NCI-H526 treated with DMSO at 0.1 percent for 48 hours (cell line): ENCODE measurements around the gene NGFR.
"Not testable (repeated sequence)": the region's sequence is repeated elsewhere in the genome, so short reads cannot be mapped to it uniquely, and the experiment has no call there.

Experiments
- DNase-seq: peaks from one replicate; lab custom pipeline; 2025; lab: John Stamatoyannopoulos, UW

Gene NGFR

GRCh38 chr17:49546546-49547535 lies 51.7 kb downstream of the NGFR start:
- DNase-seq, result no peak

DNA sequence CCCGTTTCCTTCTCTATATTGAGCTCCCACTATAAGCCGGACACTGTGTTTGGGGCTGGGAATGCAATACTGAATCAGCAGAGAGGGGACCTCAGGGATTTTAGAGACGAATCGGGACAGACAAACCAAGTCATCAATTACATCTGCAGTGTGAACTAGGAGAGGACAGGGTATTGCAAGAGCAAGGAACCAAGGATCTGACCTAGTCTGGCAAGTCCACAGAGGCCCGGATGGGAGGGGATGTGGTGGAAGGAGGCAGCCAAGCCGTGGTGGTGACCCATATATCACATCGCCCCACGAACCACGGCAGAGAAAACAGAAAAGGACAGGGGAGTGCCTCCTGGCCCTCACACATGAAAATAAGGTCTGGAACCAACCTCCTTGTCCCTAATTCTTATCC lies 52.5 kb downstream of the NGFR start:
- DNase-seq, result no peak

DNA sequence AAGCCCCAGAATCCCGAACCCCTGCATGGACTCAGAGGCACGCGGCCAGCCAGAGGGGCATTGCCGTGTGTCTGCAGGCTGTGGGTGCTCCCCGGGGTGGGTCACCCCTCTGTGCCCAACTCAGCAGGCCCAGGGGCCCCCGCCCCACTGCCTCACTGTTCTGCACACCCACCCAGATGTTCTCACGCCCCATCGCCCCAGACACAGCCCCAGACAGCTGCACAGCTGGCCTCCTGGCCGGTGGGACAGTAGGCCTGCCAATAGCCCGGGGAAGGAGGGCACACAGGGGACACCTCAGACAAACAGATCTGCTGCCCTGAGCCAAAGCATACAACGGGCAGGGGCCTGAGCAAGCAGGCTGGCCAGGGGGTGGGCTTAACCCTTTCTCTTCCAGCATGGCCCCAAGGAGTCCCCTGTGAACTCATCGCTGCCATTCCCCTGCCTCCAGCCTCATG lies 53.0 kb downstream of the NGFR start:
- no peak for DNase-seq

GRCh38 chr17:49548506-49549310 lies 53.6 kb downstream of the NGFR start:
- no peak for DNase-seq

GRCh38 chr17:49549311-49549605 lies 54.2 kb downstream of the NGFR start:
- DNase-seq, result no peak

GRCh38 chr17:49549691-49550678 lies 54.9 kb downstream of the NGFR start:
- no peak for DNase-seq

GRCh38 chr17:49550764-49551163 lies 55.7 kb downstream of the NGFR start:
- DNase-seq, result not testable (repeated sequence)

- DNase-seq, result no peak
Observed at GRCh38 chr17:49551221-49552069, 56.4 kb downstream of the NGFR start.

DNA sequence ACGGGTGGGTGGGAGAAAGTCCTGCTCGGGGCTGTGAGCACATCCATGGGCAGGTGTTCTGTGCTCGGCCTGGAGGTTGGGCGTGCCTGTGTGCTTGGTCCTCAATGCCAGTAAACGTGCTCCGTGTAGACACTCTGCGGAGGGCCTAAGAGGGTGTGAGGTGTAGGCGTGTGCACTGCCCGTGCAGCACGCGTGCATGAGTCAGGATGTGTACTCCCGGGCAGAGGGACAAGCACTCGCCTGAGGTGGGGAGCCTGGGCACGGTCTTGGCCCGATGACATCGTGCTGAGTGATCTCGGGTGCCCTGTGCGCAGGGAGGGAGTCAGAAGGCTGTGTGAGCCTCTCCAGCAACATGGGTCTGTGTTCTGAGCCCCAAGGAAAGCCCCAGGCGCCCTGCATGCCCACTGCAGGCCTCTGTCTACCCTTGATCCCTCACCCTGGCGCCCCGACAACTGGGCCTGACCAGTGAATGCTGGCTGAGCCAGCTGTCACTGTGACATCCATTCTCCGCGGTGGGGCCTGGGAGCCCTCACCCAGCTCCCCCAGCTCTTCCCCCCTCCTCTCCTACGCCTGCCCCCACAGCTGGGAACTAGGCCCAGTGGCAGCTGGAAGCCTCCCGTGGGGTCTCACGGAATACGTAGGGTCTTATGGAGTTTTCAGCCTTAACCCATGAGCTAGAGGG lies 57.1 kb downstream of the NGFR start:
- DNase-seq, result no peak

GRCh38 chr17:49553676-49554335 lies 58.7 kb downstream of the NGFR start:
- DNase-seq, result no peak

GRCh38 chr17:49554694-49555494 lies 59.8 kb downstream of the NGFR start:
- no peak for DNase-seq

DNA sequence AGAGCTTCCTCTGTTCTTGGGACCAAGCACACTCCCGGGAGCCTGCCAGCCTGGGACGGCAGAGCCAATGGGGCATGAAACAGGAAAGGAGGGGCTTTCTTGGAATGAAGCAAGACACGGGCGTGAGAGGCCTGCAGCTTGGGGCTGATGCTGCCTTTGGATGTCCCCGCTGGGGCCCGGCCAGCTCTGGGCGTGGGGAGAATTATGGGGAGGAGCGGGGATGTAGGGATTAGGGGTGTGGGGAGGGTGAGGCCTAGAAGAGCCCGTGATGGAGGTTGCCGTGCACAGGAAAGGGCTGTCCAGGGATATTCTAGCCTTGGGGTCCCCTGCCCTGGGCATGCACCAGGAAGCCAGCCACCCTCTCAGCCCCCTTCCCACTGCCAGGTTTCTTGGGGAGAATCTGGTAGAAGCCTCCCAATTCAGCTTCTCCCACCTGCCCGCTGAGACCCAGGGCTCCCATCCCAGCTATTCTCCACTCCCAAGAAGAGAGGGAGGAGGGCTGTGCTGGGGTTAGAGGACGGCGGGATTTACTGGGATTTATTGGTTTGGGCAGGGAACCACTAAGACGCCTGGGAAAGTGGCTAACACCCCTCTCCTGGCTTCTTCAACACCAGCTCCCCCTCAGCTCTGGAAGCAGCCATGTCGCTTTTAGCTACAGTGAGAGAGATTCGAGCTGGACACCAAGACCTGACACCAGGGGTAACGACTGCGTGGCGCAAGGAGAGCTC lies 60.6 kb downstream of the NGFR start:
- DNase-seq, result no peak

- DNase-seq, result peak; percentile 69
Observed at GRCh38 chr17:49556223-49556943, 61.3 kb downstream of the NGFR start.

DNA sequence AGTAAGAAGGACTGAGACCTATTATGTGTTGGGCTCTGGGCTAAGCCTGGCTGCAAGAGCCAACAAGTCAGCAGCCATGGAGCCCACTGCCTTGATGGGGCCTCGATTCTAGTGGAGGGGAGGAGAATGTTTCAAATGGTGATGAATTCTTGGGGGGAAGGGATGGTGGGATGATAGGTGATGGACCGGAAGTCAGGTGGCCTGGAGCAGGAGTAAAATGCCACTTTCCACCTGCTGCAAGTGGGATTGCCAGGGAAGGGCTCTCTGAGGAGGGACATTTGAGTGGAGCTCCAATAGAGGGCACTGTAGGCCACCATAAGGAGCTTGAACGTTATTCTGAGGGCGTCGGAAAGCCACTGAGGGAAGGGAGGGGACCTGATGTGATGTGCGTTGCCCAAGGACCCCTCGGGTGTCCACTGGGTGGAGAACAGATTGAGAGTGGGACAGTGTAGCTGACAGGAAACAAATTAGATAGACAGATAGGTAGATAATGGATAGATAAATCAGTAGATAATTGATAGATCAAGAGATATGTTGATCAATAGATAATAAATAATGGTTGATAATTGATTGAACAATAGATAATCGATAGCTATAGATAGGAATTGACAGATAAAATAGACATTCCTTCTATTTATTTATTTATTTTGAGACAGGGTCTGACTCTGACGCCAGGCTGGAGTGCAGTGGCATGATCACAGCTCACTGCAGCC lies 62.4 kb downstream of the NGFR start:
- peak; percentile 49 for DNase-seq
